ENCODE data around the gene LMBR1. TPM values are rescaled to one million over a fixed set of nuclear protein-coding genes. Genes with fewer than 3 reads are reported as not detected.

Gene LMBR1
- total and polyA plus RNA-seq, 2 donors (not counting 3 experiments of a cell fraction or from before 2014, with no cell fraction given) = 14.0 to 72.9 TPM

- BruUV-seq (replicated peaks) = no TSS peak
- DNase-seq (ENCODE audit: low read depth, low spot score) (no peak), FAIRE-seq (no peak)
- no peak overlapping the region for H2AFZ ChIP-seq (ENCODE audit: low read depth, low read length)
- H3K9me3 ChIP-seq (replicated peaks; ENCODE audit: control insufficient read depth, insufficient read depth, low read length) = no peaks in the 10 kb centered on the region
- H3K4me3 ChIP-seq (replicated peaks in 1 of 3; ENCODE audit: insufficient read depth in 1 of 3, low read depth in 1 of 3, low read length in 3 of 3) = no peak overlapping the region
- CTCF ChIA-PET = no interaction called here
- H3K27ac ChIP-seq (ENCODE audit: insufficient read depth, low read depth, low read length) = no peak overlapping the region
- no peak overlapping the region for H3K9ac ChIP-seq (replicated peaks; ENCODE audit: extremely low read depth, insufficient read depth, low read length)
- no peaks in the 10 kb centered on the region for H3K4me1 ChIP-seq (ENCODE audit: control insufficient read depth, extremely low read depth, insufficient read depth, low read length)
- no peaks in the 10 kb centered on the region for H3K27me3 ChIP-seq (ENCODE audit: control insufficient read depth in 2 of 2, insufficient read depth in 2 of 2, low read length in 2 of 2)
- intact Hi-C loops (cut with micrococcal nuclease) (loop anchor here (10.0 kb wide), 1 partner anchor 121 kb away; no protein-coding TSS in a partner anchor), dilution Hi-C loops (cut with MboI; ENCODE audit: extremely low pct_ligation_motif_present, low sequenced_read_pairs) (no loop called here)
- peaks cover 0 to 4% of the 10 kb centered on the region in 2 experiments for H3K36me3 ChIP-seq (ENCODE audit: control insufficient read depth in 2 of 2, extremely low read depth in 1 of 2, insufficient read depth in 2 of 2, low read length in 2 of 2)
- no peak overlapping the region for H3K4me2 ChIP-seq (ENCODE audit: insufficient read depth, low read length)
- POLR2A ChIA-PET = no interaction called here
- no peaks in the 10 kb centered on the region for H3K79me2 ChIP-seq (ENCODE audit: control insufficient read depth, insufficient read depth, low read length)
- no peak for TF ChIP-seq POLR2AphosphoS5 (IDR thresholded peaks at IDR 0.05; ENCODE audit: insufficient read depth, low read depth, low read length)
- TF ChIP-seq POLR2A (IDR thresholded peaks at IDR 0.05; ENCODE audit: low read depth, low read length) = no peak
- TF ChIP-seq FOS (IDR thresholded peaks at IDR 0.05; ENCODE audit: borderline replicate concordance, insufficient read depth, low read length) = no peak
- TF ChIP-seq MYC (IDR thresholded peaks at IDR 0.05; ENCODE audit: low read depth, low read length) = no peak
- no peak for TF ChIP-seq EZH2 (IDR thresholded peaks at IDR 0.05; ENCODE audit: borderline replicate concordance, low read depth, low read length, severe bottlenecking)
- no peak for TF ChIP-seq JUN (IDR thresholded peaks at IDR 0.05; ENCODE audit: borderline replicate concordance, insufficient read depth, insufficient read length, low read depth)
- TF ChIP-seq MAX (IDR thresholded peaks at IDR 0.05; ENCODE audit: insufficient read depth, insufficient read length) = no peak
- TF ChIP-seq CTCF (IDR thresholded peaks at IDR 0.05; ENCODE audit: extremely low read depth in 1 of 2, insufficient read depth in 1 of 2, low read depth in 1 of 2, low read length in 2 of 2) = no peak
- TF ChIP-seq GATA2 (IDR thresholded peaks at IDR 0.05; ENCODE audit: insufficient read depth, insufficient read length, low read depth, low read length) = no peak
- no peaks in the 10 kb centered on the region for H4K20me1 ChIP-seq (replicated peaks; ENCODE audit: control insufficient read depth, extremely low read depth, insufficient read depth, low read length)
- no peaks in the 10 kb centered on the region for H3K9me1 ChIP-seq (replicated peaks; ENCODE audit: control insufficient read depth, extremely low read depth, insufficient read depth, low read length)
Observed at GRCh38 chr7:156833312-156833711, 59.7 kb downstream of the LMBR1 start.

Data from endothelial cell of umbilical vein (primary cell).